ENCODE measurements around the gene OR6T1.

OR6T1 gene

GRCh38 chr11:123943738-123944137 lies at the start of gene OR6T1:
Gene OR6T1 (minus strand): TSS chr11:123943838. CDS start chr11:123943838, 0 bp downstream.
- Mint-ChIP-seq H3K4me1 (ENCODE audit: low read depth) (no peaks in the 10 kb centered on the region), H3K27me3 (ENCODE audit: low read depth) (no peaks in the 10 kb centered on the region), H3K4me3 (no peak within 1 kb of the TSS), H3K36me3 (ENCODE audit: low read depth) (no peaks in the 10 kb centered on the region), H3K27ac (no peak within 1 kb of the TSS), H3K9me3 (no peaks in the 10 kb centered on the region)

- peaks cover 19% of the 10 kb centered on the region for H3K9me3 Mint-ChIP-seq
- peaks cover 2% of the 10 kb centered on the region for H3K4me1 Mint-ChIP-seq (ENCODE audit: low read depth)
- H3K36me3 Mint-ChIP-seq (ENCODE audit: low read depth), result no peaks in the 10 kb centered on the region
- H3K27ac Mint-ChIP-seq, result no peak overlapping the region
- H3K4me3 Mint-ChIP-seq, result no peak overlapping the region
- H3K27me3 Mint-ChIP-seq (ENCODE audit: low read depth), result peaks cover 4% of the 10 kb centered on the region
These were observed 35.7 kb upstream of the OR6T1 start for GRCh38 chr11:123979311-123979710.

- Mint-ChIP-seq H3K4me1 (ENCODE audit: low read depth) (peaks cover 2% of the 10 kb centered on the region), H3K4me3 (no peak within 1 kb of the TSS), H3K36me3 (ENCODE audit: low read depth) (no peaks in the 10 kb centered on the region), H3K27me3 (ENCODE audit: low read depth) (peaks cover 4% of the 10 kb centered on the region), H3K9me3 (peaks cover 9% of the 10 kb centered on the region), H3K27ac (no peak within 1 kb of the TSS)
These were observed 34.2 kb upstream of the OR6T1 start, which contains the start of gene OR10S1 for GRCh38 chr11:123977731-123978347. Gene OR10S1 (minus strand): TSS chr11:123977781. CDS start chr11:123977664, 117 bp downstream.

- H3K9me3 Mint-ChIP-seq, result peaks cover under 1% of the 10 kb centered on the region
These were observed 33.3 kb upstream of the OR6T1 start for GRCh38 chr11:123976770-123977560.

GRCh38 chr11:123973816-123974215 lies 30.2 kb upstream of the OR6T1 start:
- Mint-ChIP-seq H3K4me1 (ENCODE audit: low read depth) (peaks cover 2% of the 10 kb centered on the region), H3K27ac (no peak overlapping the region), H3K27me3 (ENCODE audit: low read depth) (peaks cover 4% of the 10 kb centered on the region), H3K4me3 (no peak overlapping the region), H3K36me3 (ENCODE audit: low read depth) (no peaks in the 10 kb centered on the region), H3K9me3 (no peaks in the 10 kb centered on the region)

More at GRCh38 chr11:123976770-123977560, 33.3 kb upstream of the OR6T1 start:
- H3K27me3 Mint-ChIP-seq (ENCODE audit: low read depth), result peaks cover 4% of the 10 kb centered on the region
- H3K4me1 Mint-ChIP-seq (ENCODE audit: low read depth), result peaks cover 2% of the 10 kb centered on the region
- H3K4me3 Mint-ChIP-seq, result no peak overlapping the region
- H3K36me3 Mint-ChIP-seq (ENCODE audit: low read depth), result no peaks in the 10 kb centered on the region
- H3K27ac Mint-ChIP-seq, result no peak overlapping the region

GRCh38 chr11:123956752-123957151 lies 13.1 kb upstream of the OR6T1 start:
- Mint-ChIP-seq H3K27me3 (ENCODE audit: low read depth) (no peaks in the 10 kb centered on the region), H3K27ac (no peak overlapping the region), H3K4me1 (ENCODE audit: low read depth) (no peaks in the 10 kb centered on the region), H3K9me3 (peaks cover 10% of the 10 kb centered on the region), H3K4me3 (no peak overlapping the region), H3K36me3 (ENCODE audit: low read depth) (no peaks in the 10 kb centered on the region)

GRCh38 chr11:123945132-123945531 lies 1.5 kb upstream of the OR6T1 start:
- no peak overlapping the region for H3K27ac Mint-ChIP-seq
- no peaks in the 10 kb centered on the region for H3K4me1 Mint-ChIP-seq (ENCODE audit: low read depth)
- H3K36me3 Mint-ChIP-seq (ENCODE audit: low read depth), result no peaks in the 10 kb centered on the region
- H3K4me3 Mint-ChIP-seq, result no peak overlapping the region
- H3K9me3 Mint-ChIP-seq, result no peaks in the 10 kb centered on the region
- peaks cover 4% of the 10 kb centered on the region for H3K27me3 Mint-ChIP-seq (ENCODE audit: low read depth)

- no peaks in the 10 kb centered on the region for H3K36me3 Mint-ChIP-seq (ENCODE audit: low read depth)
- H3K27ac Mint-ChIP-seq, result no peak overlapping the region
- H3K27me3 Mint-ChIP-seq (ENCODE audit: low read depth), result no peaks in the 10 kb centered on the region
- H3K4me3 Mint-ChIP-seq, result no peak overlapping the region
- no peaks in the 10 kb centered on the region for H3K4me1 Mint-ChIP-seq (ENCODE audit: low read depth)
- H3K9me3 Mint-ChIP-seq, result no peaks in the 10 kb centered on the region
These were observed 1.2 kb downstream of the OR6T1 start for GRCh38 chr11:123942413-123942812.

GRCh38 chr11:123939317-123939716 lies 4.3 kb downstream of the OR6T1 start, which contains the start of gene OR4D5:
Gene OR4D5 (plus strand): TSS chr11:123939617. CDS start chr11:123939617, 0 bp downstream.
- no peak within 1 kb of the TSS for H3K4me3 Mint-ChIP-seq

GRCh38 chr11:123924027-123924426 lies 19.6 kb downstream of the OR6T1 start:
- no peaks in the 10 kb centered on the region for H3K36me3 Mint-ChIP-seq (ENCODE audit: low read depth)
- no peak overlapping the region for H3K27ac Mint-ChIP-seq
- no peaks in the 10 kb centered on the region for H3K27me3 Mint-ChIP-seq (ENCODE audit: low read depth)
- H3K4me1 Mint-ChIP-seq (ENCODE audit: low read depth), result no peaks in the 10 kb centered on the region
- H3K4me3 Mint-ChIP-seq, result no peak overlapping the region
- no peaks in the 10 kb centered on the region for H3K9me3 Mint-ChIP-seq

More at GRCh38 chr11:123939317-123939716, 4.3 kb downstream of the OR6T1 start, which contains the start of gene OR4D5:
- H3K9me3 Mint-ChIP-seq, result no peaks in the 10 kb centered on the region
- H3K27me3 Mint-ChIP-seq (ENCODE audit: low read depth), result no peaks in the 10 kb centered on the region
- H3K27ac Mint-ChIP-seq, result no peak within 1 kb of the TSS
- H3K4me1 Mint-ChIP-seq (ENCODE audit: low read depth), result no peaks in the 10 kb centered on the region
- H3K36me3 Mint-ChIP-seq (ENCODE audit: low read depth), result no peaks in the 10 kb centered on the region

GRCh38 chr11:123920943-123921342 lies 22.7 kb downstream of the OR6T1 start:
- no peaks in the 10 kb centered on the region for H3K9me3 Mint-ChIP-seq
- no peaks in the 10 kb centered on the region for H3K36me3 Mint-ChIP-seq (ENCODE audit: low read depth)
- no peaks in the 10 kb centered on the region for H3K4me1 Mint-ChIP-seq (ENCODE audit: low read depth)
- H3K27me3 Mint-ChIP-seq (ENCODE audit: low read depth), result no peaks in the 10 kb centered on the region
- H3K4me3 Mint-ChIP-seq, result no peak overlapping the region
- no peak overlapping the region for H3K27ac Mint-ChIP-seq

- H3K27ac Mint-ChIP-seq, result no peak overlapping the region
- peaks cover 9% of the 10 kb centered on the region for H3K27me3 Mint-ChIP-seq (ENCODE audit: low read depth)
These were observed 37.8 kb downstream of the OR6T1 start for GRCh38 chr11:123905826-123906225.

GRCh38 chr11:123904932-123905331 lies 38.7 kb downstream of the OR6T1 start:
- no peaks in the 10 kb centered on the region for H3K36me3 Mint-ChIP-seq (ENCODE audit: low read depth)
- no peak overlapping the region for H3K27ac Mint-ChIP-seq
- H3K27me3 Mint-ChIP-seq (ENCODE audit: low read depth), result peaks cover 9% of the 10 kb centered on the region
- no peak overlapping the region for H3K4me3 Mint-ChIP-seq
- H3K4me1 Mint-ChIP-seq (ENCODE audit: low read depth), result peaks cover 5% of the 10 kb centered on the region
- H3K9me3 Mint-ChIP-seq, result no peaks in the 10 kb centered on the region

More at GRCh38 chr11:123905826-123906225, 37.8 kb downstream of the OR6T1 start:
- H3K4me1 Mint-ChIP-seq (ENCODE audit: low read depth), result peaks cover 5% of the 10 kb centered on the region
- H3K36me3 Mint-ChIP-seq (ENCODE audit: low read depth), result no peaks in the 10 kb centered on the region
- no peaks in the 10 kb centered on the region for H3K9me3 Mint-ChIP-seq
- no peak overlapping the region for H3K4me3 Mint-ChIP-seq

- H3K9me3 Mint-ChIP-seq, result no peaks in the 10 kb centered on the region
- H3K27me3 Mint-ChIP-seq (ENCODE audit: low read depth), result peaks cover 9% of the 10 kb centered on the region
- H3K4me1 Mint-ChIP-seq (ENCODE audit: low read depth), result peaks cover 5% of the 10 kb centered on the region
- H3K27ac Mint-ChIP-seq, result no peak overlapping the region
- H3K36me3 Mint-ChIP-seq (ENCODE audit: low read depth), result no peaks in the 10 kb centered on the region
- no peak overlapping the region for H3K4me3 Mint-ChIP-seq
These were observed 39.7 kb downstream of the OR6T1 start for GRCh38 chr11:123903932-123904331.

GRCh38 chr11:123901867-123902266 lies 41.8 kb downstream of the OR6T1 start, which contains the start of gene OR8D4:
Gene OR8D4 (plus strand): TSS chr11:123902167. CDS start chr11:123906432, 4,265 bp downstream.
- no peak within 1 kb of the TSS for H3K27ac Mint-ChIP-seq
- no peaks in the 10 kb centered on the region for H3K9me3 Mint-ChIP-seq
- no peaks in the 10 kb centered on the region for H3K36me3 Mint-ChIP-seq (ENCODE audit: low read depth)
- peaks cover 5% of the 10 kb centered on the region for H3K4me1 Mint-ChIP-seq (ENCODE audit: low read depth)
- peaks cover 5% of the 10 kb centered on the region for H3K27me3 Mint-ChIP-seq (ENCODE audit: low read depth)
- H3K4me3 Mint-ChIP-seq, result no peak within 1 kb of the TSS

All from T-helper 1 cell treated with Interleukin-12 subunit alpha and Interleukin-12 subunit beta and Interleukin-4 antibody, amounts not matched to agents 30 μg/mL and 1 μg/mL, for 36 hours (primary cell).